UCSD-AML1 (cell line): ENCODE data around the gene IQSEC1.
"Not testable (repeated sequence)": the region's sequence is repeated elsewhere in the genome, so short reads cannot be mapped to it uniquely, and the experiment has no call there.

Source experiments
- DNase-seq: peaks from one replicate; lab custom pipeline; 2025; ENCODE audit not compliant: unreplicated experiment; lab: John Stamatoyannopoulos, UW

IQSEC1 gene

DNA sequence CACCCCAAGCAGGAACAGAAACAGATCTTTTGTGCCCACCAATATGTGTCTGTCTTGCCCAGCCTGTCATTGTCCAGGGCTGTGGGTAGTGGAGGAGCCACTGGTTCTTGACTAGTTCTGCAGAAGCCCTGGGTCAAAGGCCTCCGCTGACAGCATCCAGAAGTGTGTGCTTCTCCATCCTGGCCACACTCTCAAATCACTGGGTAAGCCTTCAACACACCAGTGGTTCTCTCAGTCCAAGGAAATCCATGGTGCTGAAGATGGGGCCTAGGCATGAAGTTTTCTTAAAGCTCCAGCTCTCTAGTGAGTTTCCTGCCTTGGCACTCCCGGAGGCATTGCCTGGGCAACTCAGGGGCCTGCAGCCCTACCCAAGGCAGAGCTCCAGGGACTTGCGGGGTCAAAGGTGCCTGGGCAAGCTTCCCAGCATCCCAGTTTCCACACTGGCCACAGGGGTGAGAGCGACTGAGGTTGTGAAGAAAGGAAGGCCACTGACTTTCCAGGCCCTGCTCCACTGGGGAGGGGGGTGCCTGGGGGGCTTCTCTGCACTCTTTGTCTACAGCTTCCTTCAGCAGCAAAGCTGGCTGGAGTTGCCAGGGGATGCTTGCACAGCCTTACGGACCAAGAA, 193.9 kb downstream of the IQSEC1 start:
- DNase-seq, result no peak

- not testable (repeated sequence) for DNase-seq
Observed at GRCh38 chr3:12878758-12879157, 194.5 kb downstream of the IQSEC1 start.

GRCh38 chr3:12878141-12878574, 195.1 kb downstream of the IQSEC1 start:
- DNase-seq, result no peak

DNA sequence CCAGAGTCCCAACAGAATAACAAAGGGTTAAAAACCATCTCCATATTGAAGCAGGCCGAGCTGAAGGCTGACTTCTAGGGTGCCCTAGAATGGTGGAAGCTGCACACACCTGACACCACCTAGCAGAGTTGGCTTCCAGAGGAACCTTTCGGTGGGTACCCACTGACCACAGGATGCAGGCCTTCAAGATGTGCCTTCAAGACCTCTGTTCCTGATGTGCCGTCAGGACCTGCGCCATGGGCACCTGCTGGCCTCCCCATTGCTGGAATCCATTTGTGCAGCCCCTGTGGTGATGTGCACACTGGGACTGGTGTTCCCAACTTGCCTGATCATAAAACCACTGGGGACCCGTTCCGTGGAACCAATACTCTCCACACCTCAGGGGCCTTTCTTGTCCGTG, 196.2 kb downstream of the IQSEC1 start:
- DNase-seq, result no peak

GRCh38 chr3:12875857-12876836, 197.1 kb downstream of the IQSEC1 start:
- no peak for DNase-seq

GRCh38 chr3:12871404-12871983, 201.7 kb downstream of the IQSEC1 start:
- no peak for DNase-seq

DNA sequence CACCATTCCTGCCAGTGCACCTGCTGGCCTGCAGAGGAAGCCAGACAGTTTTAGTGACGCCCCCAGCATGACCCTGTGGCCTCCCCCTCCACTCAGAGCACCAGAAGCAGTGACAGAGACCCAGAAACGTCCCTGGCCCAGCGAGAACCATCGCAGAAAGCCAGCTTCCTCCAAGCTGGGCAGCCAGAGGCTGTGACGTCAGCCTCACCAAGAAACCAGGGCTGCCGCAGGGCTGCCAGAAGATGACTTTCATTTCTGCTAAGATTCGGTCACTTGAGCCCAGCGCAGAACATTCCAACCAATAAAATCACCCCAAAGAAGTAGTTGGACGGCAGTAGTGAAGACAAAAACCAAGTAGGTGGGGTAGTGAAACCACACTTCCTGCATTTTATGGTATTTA, 202.3 kb downstream of the IQSEC1 start:
- DNase-seq, result peak; percentile 42

GRCh38 chr3:12869035-12869621, 204.1 kb downstream of the IQSEC1 start:
- DNase-seq, result no peak

GRCh38 chr3:12868039-12869034, 204.9 kb downstream of the IQSEC1 start:
- peak; percentile 80 for DNase-seq

DNA sequence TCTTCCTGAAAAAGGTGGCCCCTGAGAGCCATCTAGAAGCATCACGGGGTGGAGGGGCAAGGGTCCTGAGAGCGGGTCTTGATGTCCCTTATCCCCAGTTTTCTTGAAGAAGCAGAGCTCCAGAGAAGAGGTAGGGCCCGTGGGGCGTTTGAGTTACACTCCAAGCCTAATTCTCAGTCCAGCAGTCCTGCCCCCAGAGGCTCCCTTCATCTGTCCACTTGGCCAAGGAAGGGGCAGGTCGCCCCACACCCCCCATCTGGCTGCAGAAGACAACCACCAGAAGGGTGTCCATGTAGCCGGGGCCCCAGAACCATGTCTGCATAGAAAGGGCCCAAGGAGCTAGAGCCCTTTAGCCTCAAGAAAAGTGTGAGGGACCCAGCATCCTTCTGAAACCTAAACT, 206.4 kb downstream of the IQSEC1 start:
- no peak for DNase-seq

GRCh38 chr3:12865271-12865670, 208.0 kb downstream of the IQSEC1 start:
- no peak for DNase-seq

DNA sequence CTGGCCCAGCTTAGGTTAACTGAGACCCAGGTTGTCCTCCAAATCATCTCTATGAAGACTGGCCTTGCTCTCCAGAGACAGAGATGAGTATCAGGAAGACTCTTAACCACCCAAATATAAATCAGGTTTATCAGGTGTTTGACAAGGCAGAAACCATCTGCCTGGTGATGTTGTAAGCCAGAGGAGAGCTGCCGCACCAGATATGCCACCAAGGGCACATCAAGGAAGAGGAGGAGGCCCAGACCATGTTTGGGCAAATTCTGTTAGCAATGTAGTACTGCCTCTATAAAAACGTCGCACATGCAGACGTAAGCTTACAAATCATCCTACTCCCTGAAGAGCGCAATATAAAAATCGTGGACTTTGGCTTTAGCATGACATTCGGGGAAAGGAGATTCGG, 210.8 kb downstream of the IQSEC1 start:
- DNase-seq, result no peak

DNA sequence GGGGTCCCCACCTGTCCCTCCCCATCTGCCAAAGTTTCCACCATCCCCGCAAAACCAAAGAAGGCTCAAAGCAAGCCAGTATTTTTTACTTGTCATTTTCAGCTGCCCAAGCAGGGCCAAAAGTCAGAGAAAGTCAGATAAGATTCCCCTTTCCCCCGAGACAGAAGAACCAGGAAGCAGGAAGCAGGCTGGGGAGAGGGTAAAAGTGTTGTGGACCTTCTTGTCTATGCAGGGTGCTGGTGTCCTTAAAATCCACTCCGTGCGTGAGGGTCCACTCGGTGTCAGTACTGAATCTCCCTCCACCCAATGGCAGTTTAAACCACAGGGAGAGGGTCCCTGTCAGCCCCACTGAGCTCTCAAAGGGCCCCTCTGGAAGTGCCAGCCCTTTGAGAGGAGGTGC, 211.6 kb downstream of the IQSEC1 start:
- no peak for DNase-seq

- peak; percentile 30 for DNase-seq
Observed at GRCh38 chr3:12859840-12860239, 213.4 kb downstream of the IQSEC1 start.

DNA sequence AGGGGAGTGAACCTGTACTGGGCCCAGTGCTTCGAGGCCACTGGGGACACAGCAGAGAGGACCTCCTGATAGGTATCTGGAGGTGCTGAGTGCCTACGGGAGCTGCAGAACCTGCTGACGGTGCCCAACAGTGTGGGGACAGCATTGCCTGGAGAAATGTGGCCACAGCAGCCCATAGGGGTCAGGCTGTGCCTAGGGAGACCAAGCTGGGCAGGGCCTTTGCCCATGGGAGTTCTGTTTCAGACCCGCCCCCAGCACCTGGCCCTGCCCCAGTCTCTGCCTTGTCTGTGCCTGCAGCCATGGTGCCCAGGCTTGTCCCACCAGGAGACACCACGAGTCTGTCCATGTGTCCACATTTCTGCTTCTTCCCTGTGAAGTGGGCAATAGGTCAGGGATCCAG, 216.6 kb downstream of the IQSEC1 start:
- no peak for DNase-seq

GRCh38 chr3:12854565-12854964, 218.7 kb downstream of the IQSEC1 start:
- no peak for DNase-seq

GRCh38 chr3:12853847-12854246, 219.4 kb downstream of the IQSEC1 start:
- not testable (repeated sequence) for DNase-seq

- no peak for DNase-seq
Observed at GRCh38 chr3:12852201-12852600, 221.0 kb downstream of the IQSEC1 start.
